D341Med (cell line): ENCODE data around the gene RARG.
"Not testable (repeated sequence)": the region's sequence is repeated elsewhere in the genome, so short reads cannot be mapped to it uniquely, and the experiment has no call there.

ENCODE experiments used
- DNase-seq: peaks from one replicate; pipeline ENCODE4 v3.0.0; 2012; ENCODE audit warnings: low spot score

RARG gene

GRCh38 chr12:53190108-53190729 lies 41.8 kb downstream of the RARG start:
- peak; percentile 86 for DNase-seq

- DNase-seq, result no peak
Observed at GRCh38 chr12:53187145-53187899, 44.7 kb downstream of the RARG start.

- DNase-seq, result no peak
Observed at GRCh38 chr12:53186745-53187144, 45.3 kb downstream of the RARG start.

- DNase-seq, result no peak
Observed at GRCh38 chr12:53185582-53186153, 46.3 kb downstream of the RARG start.

- no peak for DNase-seq
Observed at GRCh38 chr12:53184828-53185227, 47.2 kb downstream of the RARG start.

- no peak for DNase-seq
Observed at GRCh38 chr12:53182903-53183302, 49.1 kb downstream of the RARG start.

- DNase-seq, result no peak
Observed at GRCh38 chr12:53181935-53182334, 50.1 kb downstream of the RARG start.

GRCh38 chr12:53180931-53181645 lies 50.9 kb downstream of the RARG start:
- peak; percentile 98 for DNase-seq

GRCh38 chr12:53180220-53180930 lies 51.6 kb downstream of the RARG start, which contains the start of the genes CSAD and ZNF740:
TSS of gene CSAD (minus strand) at chr12:53180925. CDS start at chr12:53173470, 7,455 bp downstream.
TSS of gene ZNF740 (plus strand) at chr12:53180722. CDS start at chr12:53181984, 1,262 bp downstream.
- peak; percentile 99 for DNase-seq

- peak; percentile 63 for DNase-seq
Observed at GRCh38 chr12:53179687-53180219, 52.3 kb downstream of the RARG start.

GRCh38 chr12:53178803-53179202 lies 53.2 kb downstream of the RARG start:
- not testable (repeated sequence) for DNase-seq

GRCh38 chr12:53177447-53177846 lies 54.6 kb downstream of the RARG start:
- DNase-seq, result not testable (repeated sequence)

GRCh38 chr12:53176750-53177149 lies 55.3 kb downstream of the RARG start:
- DNase-seq, result no peak

GRCh38 chr12:53174881-53175491 lies 57.0 kb downstream of the RARG start:
- no peak for DNase-seq

GRCh38 chr12:53173085-53173715 lies 58.8 kb downstream of the RARG start:
- no peak for DNase-seq

- DNase-seq, result no peak
Observed at GRCh38 chr12:53172352-53172751, 59.7 kb downstream of the RARG start.

- no peak for DNase-seq
Observed at GRCh38 chr12:53171725-53172329, 60.2 kb downstream of the RARG start.

- no peak for DNase-seq
Observed at GRCh38 chr12:53170876-53171724, 60.9 kb downstream of the RARG start.

GRCh38 chr12:53170215-53170614 lies 61.8 kb downstream of the RARG start:
- DNase-seq, result no peak
